K562 (cell line): ENCODE data around the gene UFC1. TPM values are rescaled to one million over a fixed set of nuclear protein-coding genes. Genes with fewer than 3 reads are reported as not detected.

Experiments
- ATAC-seq: fragments of 200-7000 bp; cut with Tn5 transposase; 3 replicates; pipeline ENCODE4 v1.9.1; 2020; ENCODE audit warnings: moderate library complexity
- BruUV-seq: library from RNA; stranded (reverse); fragments of 400-500 nt; replicated peaks from 2 replicates; lab custom pipeline; 2021; lab: Mats Ljungman, UMichigan
- CTCF ChIA-PET: fragments of 300-600 bp; formaldehyde crosslinking; extraction: SDS; loops from one replicate; lab custom pipeline; 2021; ENCODE audit warnings: low intra/inter-chr PET ratio; lab: Yijun Ruan, JAX
- POLR2A ChIA-PET: fragments of 300-600, 350-650 bp; sonication (Branson Sonifier 250); formaldehyde crosslinking; extraction: SDS; loops from one replicate; lab custom pipeline; 2021; ENCODE audit warnings: antibody characterized with exemption, inconsistent platforms; lab: Yijun Ruan, JAX
- DNase-seq, 4 experiments: peaks; one replicate each; pipeline versions ENCODE4 v3.0.0 to v3.0.0-alpha.2; 2011 to 2018; ENCODE audit warnings: low spot score in 3 of 4, mixed read lengths in 3 of 4; ENCODE audit errors: extremely low read depth in 1 of 4
- FAIRE-seq: peaks from 2 replicates; lab custom pipeline; 2011; peaks lifted over from hg19 to GRCh38; lab: Jason Lieb, UNC
- H2AFZ ChIP-seq: 2 replicates; pipeline ENCODE4 v1.6.0; 2011; ENCODE audit warnings: low read depth, low read length, control low read depth, inconsistent platforms
- H3K27ac ChIP-seq: fragments of 200-600 bp; 3 replicates; pipeline ENCODE4 v1.8.0; 2011; ENCODE audit warnings: low read depth, mild to moderate bottlenecking, control low read depth, inconsistent platforms, low read length, moderate library complexity, mixed read lengths; ENCODE audit errors: extremely low read depth
- H3K27me3 ChIP-seq, 2 experiments: fragments of 300-600 bp in 1 of 2; 2 replicates in 1 of 2; 3 replicates in 1 of 2; pipeline versions ENCODE4 v1.6.0 to v1.8.0; 2011; ENCODE audit warnings: inconsistent platforms in 2 of 2, low read length in 2 of 2, mild to moderate bottlenecking in 1 of 2, mixed read lengths in 1 of 2, moderate library complexity in 1 of 2; ENCODE audit not compliant: control insufficient read depth in 2 of 2, insufficient read depth in 2 of 2
- H3K36me3 ChIP-seq: fragments of 300-600 bp; 3 replicates; pipeline ENCODE4 v1.8.0; 2011; ENCODE audit warnings: mild to moderate bottlenecking, low read length, inconsistent platforms; ENCODE audit not compliant: control insufficient read depth, insufficient read depth
- H3K4me1 ChIP-seq, 2 experiments: fragments of 200-600 bp in 1 of 2; replicated peaks in 1 of 2; 2 replicates in 1 of 2; 3 replicates in 1 of 2; pipeline versions ENCODE4 v1.5.1 to v1.8.0; 2011; ENCODE audit warnings: inconsistent platforms in 2 of 2, low read length in 2 of 2, mild to moderate bottlenecking in 1 of 2, mixed read lengths in 1 of 2, moderate library complexity in 1 of 2; ENCODE audit not compliant: control insufficient read depth in 2 of 2, insufficient read depth in 2 of 2
- H3K4me2 ChIP-seq: 2 replicates; pipeline ENCODE4 v1.6.1; 2011; ENCODE audit warnings: low read length, control low read depth, inconsistent platforms, mixed read lengths; ENCODE audit not compliant: insufficient read depth
- H3K4me3 ChIP-seq: fragments of 200-600 bp; sonication (generic), shearing (Covaris generic); 2 replicates; pipeline ENCODE4 v1.5.1; 2016; ENCODE audit warnings: control low read depth, inconsistent platforms
- H3K79me2 ChIP-seq: fragments of 200-600 bp; 3 replicates; pipeline ENCODE4 v1.8.0; 2011; ENCODE audit warnings: low read length, inconsistent platforms; ENCODE audit not compliant: control insufficient read depth, insufficient read depth
- H3K9ac ChIP-seq, 2 experiments: 2 replicates each; pipeline versions ENCODE4 v1.6.0 to v1.6.1; 2011; ENCODE audit warnings: low read depth in 2 of 2, low read length in 2 of 2, control low read depth in 1 of 2, inconsistent platforms in 1 of 2, mild to moderate bottlenecking in 1 of 2, mixed read lengths in 1 of 2; ENCODE audit not compliant: insufficient read depth in 1 of 2
- H3K9me1 ChIP-seq: one replicate; pipeline ENCODE4 v1.6.0; 2011; ENCODE audit warnings: inconsistent platforms, mild to moderate bottlenecking, low read length, moderate library complexity; ENCODE audit not compliant: control insufficient read depth, insufficient read depth
- H3K9me3 ChIP-seq: replicated peaks from 2 replicates; pipeline ENCODE4 v1.5.1; 2011; ENCODE audit warnings: low read depth, low read length, inconsistent platforms; ENCODE audit not compliant: control insufficient read depth, insufficient read depth
- H4K20me1 ChIP-seq: replicated peaks from 2 replicates; pipeline ENCODE4 v1.6.1; 2011; ENCODE audit warnings: low read length, inconsistent platforms, mixed read lengths; ENCODE audit not compliant: control insufficient read depth, insufficient read depth
- BCLAF1 ChIP-seq, 2 experiments: fragments of 450-650 bp in 1 of 2; IDR thresholded peaks; 2 replicates each; pipeline ENCODE4 v1.6.1; 2011 to 2017; ENCODE audit warnings: low read depth in 2 of 2, antibody characterized with exemption in 1 of 2, borderline replicate concordance in 1 of 2, low read length in 1 of 2, mild to moderate bottlenecking in 1 of 2, mixed read lengths in 1 of 2; ENCODE audit not compliant: control insufficient read depth in 1 of 2
- EGR1 ChIP-seq: fragments of 450-650 bp; conservative IDR thresholded peaks from 2 replicates; pipeline ENCODE4 v1.6.1; 2017; ENCODE audit warnings: mild to moderate bottlenecking
- ZNF121 ChIP-seq: sonication (generic); formaldehyde crosslinking; conservative IDR thresholded peaks from 2 replicates; pipeline ENCODE4 v1.8.0; 2022; ENCODE audit warnings: missing genetic modification reagents
- WGBS: fragments of 100-300 bp; shearing (Covaris generic); methylation state at CpG from one replicate; pipeline ENCODE4 v1.1.6; 2016; ENCODE audit warnings: low coverage, mixed read lengths; ENCODE audit not compliant: insufficient coverage; ENCODE audit errors: missing lambda C conversion rate; 5-methylcytosine and 5-hydroxymethylcytosine counted together
- in situ Hi-C: fragments of 300-500 bp; cut with MboI; formaldehyde crosslinking; loops from 4 replicates; pipeline ENCODE4 v1.15.0; 2018; ENCODE audit warnings: inconsistent platforms, mixed read lengths
- intact Hi-C: fragments of 100-400 bp; cut with micrococcal nuclease; formaldehyde crosslinking; loops from 2 replicates; pipeline ENCODE4 v1.14.2; 2022
- polyA plus RNA-seq, 8 experiments: library from polyadenylated mRNA; depleted of rRNA in 4 of 8; stranded (reverse) in 5 of 8; unstranded in 3 of 8; fragments of >200 nt; fragmentation: Nextera tagmentation in 2 of 8; fragmentation: Illumina TruSeq in 1 of 8; extraction: Ambion mirVana in 2 of 8; extraction: Trizol in 1 of 8; gene quantifications; 2 replicates each; pipeline versions ENCODE4 v1.2.1 to v1.2.3, GENCODE V29; 2011 to 2014; ENCODE audit warnings: inconsistent platforms in 1 of 8, missing spikeins in 1 of 8
- total RNA-seq, 7 experiments: library from RNA; depleted of rRNA in 6 of 7; stranded (reverse); fragments of >200 nt in 6 of 7; fragmentation: Illumina TruSeq in 2 of 7; extraction: Trizol in 2 of 7; gene quantifications; 2 replicates each; pipeline versions ENCODE4 v1.2.1 to v1.2.3, GENCODE V29; 2011 to 2021; ENCODE audit warnings: low replicate concordance in 1 of 7

The UFC1 gene
- total and polyA plus RNA-seq, 9 of the 15 experiments (the other 6 are each of a cell fraction or from before 2014, with no cell fraction given): 92.8 to 220 (median 161) TPM

GRCh38 chr1:161163793-161164192 is 10.0 kb downstream of the UFC1 start:
- Histone ChIP-seq H3K27ac (no peak overlapping the region; the same call in 1 of the 3 replicates), H3K9me3 (no peaks in the 10 kb centered on the region), H3K4me2 (0 out of 2 replicates have a peak overlapping the region, but pooled peaks have one; percentile 83), H3K9me1 (no peaks in the 10 kb centered on the region), H4K20me1 (no peaks in the 10 kb centered on the region), H3K36me3 (peaks cover 59% of the 10 kb centered on the region), H3K79me2 (peaks cover 73% of the 10 kb centered on the region), H3K9ac (peak overlapping the region; percentile 65 to 67; a peak in 1 of 4 replicates), H2AFZ (no peak overlapping the region), H3K4me3 (no peak overlapping the region), H3K27me3 (no peaks in the 10 kb centered on the region), H3K4me1 (peaks cover 64 to 87% of the 10 kb centered on the region in 2 experiments)
- WGBS: 87% methylated on average over 5 of the region's 5 CpGs
- TF ChIP-seq BCLAF1 (IDR thresholded peaks at IDR 0.05; ENCODE audit: borderline replicate concordance in 1 of 2, control insufficient read depth in 1 of 2, low read depth in 2 of 2, low read length in 1 of 2): no peak
- no peak for TF ChIP-seq ZNF121 (CRISPR knock-in tag)
- peak; percentile 29; the same call in 1 of the 2 replicates for TF ChIP-seq EGR1
- POLR2A ChIA-PET: interaction anchor here (0.6 to 4.3 kb wide), 3 partner anchors 9 to 90 kb away, joined by 3 to 30 read pairs (median 4); partner anchors contain the start of genes B4GALT3 and UFC1
- no peak for DNase-seq
- in situ Hi-C loops: no loop called here
- CTCF ChIA-PET: no interaction called here
- FAIRE-seq: no peak
- no TSS peak for BruUV-seq
- intact Hi-C loops: no loop called here
- ATAC-seq: no peak
